ENCODE measurements around the gene ALKAL2. TPM values are rescaled to one million over a fixed set of nuclear protein-coding genes. Genes with fewer than 3 reads are reported as not detected.

The ALKAL2 gene
- polyA plus RNA-seq, 1 of the 3 experiments (the other 2 are of a cell fraction), result not detected

DNA sequence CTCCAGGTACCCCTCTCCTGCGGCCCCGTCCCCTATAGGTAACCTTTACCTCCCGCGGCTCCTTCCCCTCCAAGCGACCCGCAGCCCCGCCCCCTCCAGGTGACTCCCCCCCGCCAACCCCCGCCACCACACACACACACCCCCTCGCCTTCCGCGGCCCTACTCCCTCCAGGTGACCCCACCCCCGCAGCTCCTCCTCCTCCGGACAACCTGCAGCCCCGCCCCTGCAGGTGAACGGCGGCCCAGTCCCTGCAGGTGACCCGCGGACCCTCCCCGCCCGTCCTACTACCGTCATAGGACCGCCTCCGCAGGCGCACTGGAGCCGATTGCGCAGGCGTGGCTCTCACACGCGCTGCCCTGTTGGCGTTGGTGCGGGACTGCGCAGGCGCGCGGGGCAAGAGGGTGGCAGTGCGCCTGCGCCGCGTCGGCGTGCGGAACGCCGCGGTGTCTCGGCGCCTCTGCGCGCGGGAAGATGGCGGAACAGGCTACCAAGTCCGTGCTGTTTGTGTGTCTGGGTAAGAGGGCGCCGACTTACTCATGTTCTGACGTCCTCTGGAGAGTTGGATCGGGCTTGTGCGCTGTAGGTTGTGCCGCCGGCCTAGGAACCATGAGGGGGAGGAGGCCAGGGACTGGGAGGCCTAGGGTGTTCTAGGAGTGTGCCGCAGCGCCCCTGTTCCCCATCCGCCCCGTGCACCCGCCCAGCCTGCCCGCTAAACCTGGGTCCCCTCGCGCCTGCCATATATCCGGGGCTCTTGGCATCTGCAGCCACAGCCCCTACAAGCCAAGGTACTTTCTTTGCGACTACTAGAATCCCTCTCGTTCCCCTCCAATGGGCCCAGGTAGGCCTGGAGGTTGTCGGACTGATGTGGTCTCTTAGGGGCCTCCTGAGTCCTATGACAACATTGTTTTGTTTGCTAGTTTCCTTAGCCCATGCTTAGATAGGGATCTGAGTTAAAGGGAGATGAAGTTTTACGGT is 23.1 kb downstream of the ALKAL2 start, which contains the start of gene ACP1:
TSS of gene ACP1 (plus strand) at position 455 of the 976 bp plus-strand sequence. CDS start at position 473, 18 bp downstream.
- peak within 1 kb of the TSS; percentile 94 for H3K4me2 ChIP-seq
- peaks cover 13 to 25% of the 10 kb centered on the region in 2 experiments; a peak in 3 of 4 replicates for H3K4me1 ChIP-seq (ENCODE audit: control insufficient read depth in 1 of 2, insufficient read depth in 2 of 2, low read depth in 1 of 2, low read length in 1 of 2)
- CTCF ChIA-PET, result interaction anchor here (1.0 to 1.4 kb wide), 3 partner anchors 14 to 26 kb away, joined by 3 to 6 read pairs (median 3); no protein-coding TSS in a partner anchor
- peak within 1 kb of the TSS; percentile 98 to 100 for H3K4me3 ChIP-seq (ENCODE audit: low read depth in 2 of 2, low read length in 1 of 2)
- H3F3A ChIP-seq (replicated peaks; ENCODE audit: insufficient read depth), result no peaks in the 10 kb centered on the region
- WGBS (ENCODE audit: low lambda C conversion rate), result under 1% methylated on average over 52 of the region's 73 CpGs
- peak within 1 kb of the TSS; percentile 93 for H3K9ac ChIP-seq
- H4K20me1 ChIP-seq (ENCODE audit: insufficient read depth), result peaks cover 34% of the 10 kb centered on the region
- DNase-seq, result peak; percentile 100
- peaks cover 71% of the 10 kb centered on the region for H3K79me2 ChIP-seq (ENCODE audit: insufficient read depth)
- H3K9me3 ChIP-seq, result no peaks in the 10 kb centered on the region
- POLR2A ChIA-PET, result no interaction called here
- H3K27me3 ChIP-seq (ENCODE audit: insufficient read depth), result no peaks in the 10 kb centered on the region
- H2AFZ ChIP-seq (ENCODE audit: low read depth), result peak within 1 kb of the TSS; percentile 87; the same call in 1 of the 2 replicates
- peak within 1 kb of the TSS; percentile 63 to 74; a peak in 3 of 4 replicates for H3K27ac ChIP-seq (ENCODE audit: low read depth in 2 of 2, low read length in 1 of 2)
- TF ChIP-seq, protein P1, sequence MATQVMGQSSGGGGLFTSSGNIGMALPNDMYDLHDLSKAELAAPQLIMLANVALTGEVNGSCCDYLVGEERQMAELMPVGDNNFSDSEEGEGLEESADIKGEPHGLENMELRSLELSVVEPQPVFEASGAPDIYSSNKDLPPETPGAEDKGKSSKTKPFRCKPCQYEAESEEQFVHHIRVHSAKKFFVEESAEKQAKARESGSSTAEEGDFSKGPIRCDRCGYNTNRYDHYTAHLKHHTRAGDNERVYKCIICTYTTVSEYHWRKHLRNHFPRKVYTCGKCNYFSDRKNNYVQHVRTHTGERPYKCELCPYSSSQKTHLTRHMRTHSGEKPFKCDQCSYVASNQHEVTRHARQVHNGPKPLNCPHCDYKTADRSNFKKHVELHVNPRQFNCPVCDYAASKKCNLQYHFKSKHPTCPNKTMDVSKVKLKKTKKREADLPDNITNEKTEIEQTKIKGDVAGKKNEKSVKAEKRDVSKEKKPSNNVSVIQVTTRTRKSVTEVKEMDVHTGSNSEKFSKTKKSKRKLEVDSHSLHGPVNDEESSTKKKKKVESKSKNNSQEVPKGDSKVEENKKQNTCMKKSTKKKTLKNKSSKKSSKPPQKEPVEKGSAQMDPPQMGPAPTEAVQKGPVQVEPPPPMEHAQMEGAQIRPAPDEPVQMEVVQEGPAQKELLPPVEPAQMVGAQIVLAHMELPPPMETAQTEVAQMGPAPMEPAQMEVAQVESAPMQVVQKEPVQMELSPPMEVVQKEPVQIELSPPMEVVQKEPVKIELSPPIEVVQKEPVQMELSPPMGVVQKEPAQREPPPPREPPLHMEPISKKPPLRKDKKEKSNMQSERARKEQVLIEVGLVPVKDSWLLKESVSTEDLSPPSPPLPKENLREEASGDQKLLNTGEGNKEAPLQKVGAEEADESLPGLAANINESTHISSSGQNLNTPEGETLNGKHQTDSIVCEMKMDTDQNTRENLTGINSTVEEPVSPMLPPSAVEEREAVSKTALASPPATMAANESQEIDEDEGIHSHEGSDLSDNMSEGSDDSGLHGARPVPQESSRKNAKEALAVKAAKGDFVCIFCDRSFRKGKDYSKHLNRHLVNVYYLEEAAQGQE (IDR thresholded peaks at IDR 0.05; ENCODE audit: low read depth, low read length), result no peak
- TF ChIP-seq RXRA (IDR thresholded peaks at IDR 0.05; ENCODE audit: borderline replicate concordance, low read depth) (no peak), RFX5 (IDR thresholded peaks at IDR 0.05; ENCODE audit: low read length) (no peak), TAF1 (IDR thresholded peaks at IDR 0.05; ENCODE audit: borderline replicate concordance, low read depth, low read length) (peak; percentile 81; the same call in 1 of the 2 replicates), SIN3A (IDR thresholded peaks at IDR 0.05; ENCODE audit: borderline replicate concordance, low read depth, low read length) (peak; percentile 44; the same call in 1 of the 2 replicates), CHD2 (IDR thresholded peaks at IDR 0.05; ENCODE audit: low read length, partially characterized antibody) (peak; percentile 63), NRF1 (IDR thresholded peaks at IDR 0.05; ENCODE audit: low read depth, low read length) (peak; percentile 100), MEF2A (IDR thresholded peaks at IDR 0.05; ENCODE audit: borderline replicate concordance, low read depth) (no peak), RCOR1 (IDR thresholded peaks at IDR 0.05; ENCODE audit: low read length) (peak; percentile 20; the same call in 1 of the 2 replicates), MXI1 (IDR thresholded peaks at IDR 0.05; ENCODE audit: low read depth, low read length) (peak; percentile 85), JUND (IDR thresholded peaks at IDR 0.05) (no peak), YY1 (IDR thresholded peaks at IDR 0.05; ENCODE audit: low read depth) (peak; percentile 94), POLR2AphosphoS5 (IDR thresholded peaks at IDR 0.05; ENCODE audit: low read depth, low read length) (peak; percentile 86)
- TF ChIP-seq, protein P2, sequence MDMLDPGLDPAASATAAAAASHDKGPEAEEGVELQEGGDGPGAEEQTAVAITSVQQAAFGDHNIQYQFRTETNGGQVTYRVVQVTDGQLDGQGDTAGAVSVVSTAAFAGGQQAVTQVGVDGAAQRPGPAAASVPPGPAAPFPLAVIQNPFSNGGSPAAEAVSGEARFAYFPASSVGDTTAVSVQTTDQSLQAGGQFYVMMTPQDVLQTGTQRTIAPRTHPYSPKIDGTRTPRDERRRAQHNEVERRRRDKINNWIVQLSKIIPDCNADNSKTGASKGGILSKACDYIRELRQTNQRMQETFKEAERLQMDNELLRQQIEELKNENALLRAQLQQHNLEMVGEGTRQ (IDR thresholded peaks at IDR 0.05; ENCODE audit: borderline replicate concordance, low read depth, low read length), result no peak
- TF ChIP-seq, protein P3, sequence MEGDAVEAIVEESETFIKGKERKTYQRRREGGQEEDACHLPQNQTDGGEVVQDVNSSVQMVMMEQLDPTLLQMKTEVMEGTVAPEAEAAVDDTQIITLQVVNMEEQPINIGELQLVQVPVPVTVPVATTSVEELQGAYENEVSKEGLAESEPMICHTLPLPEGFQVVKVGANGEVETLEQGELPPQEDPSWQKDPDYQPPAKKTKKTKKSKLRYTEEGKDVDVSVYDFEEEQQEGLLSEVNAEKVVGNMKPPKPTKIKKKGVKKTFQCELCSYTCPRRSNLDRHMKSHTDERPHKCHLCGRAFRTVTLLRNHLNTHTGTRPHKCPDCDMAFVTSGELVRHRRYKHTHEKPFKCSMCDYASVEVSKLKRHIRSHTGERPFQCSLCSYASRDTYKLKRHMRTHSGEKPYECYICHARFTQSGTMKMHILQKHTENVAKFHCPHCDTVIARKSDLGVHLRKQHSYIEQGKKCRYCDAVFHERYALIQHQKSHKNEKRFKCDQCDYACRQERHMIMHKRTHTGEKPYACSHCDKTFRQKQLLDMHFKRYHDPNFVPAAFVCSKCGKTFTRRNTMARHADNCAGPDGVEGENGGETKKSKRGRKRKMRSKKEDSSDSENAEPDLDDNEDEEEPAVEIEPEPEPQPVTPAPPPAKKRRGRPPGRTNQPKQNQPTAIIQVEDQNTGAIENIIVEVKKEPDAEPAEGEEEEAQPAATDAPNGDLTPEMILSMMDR (IDR thresholded peaks at IDR 0.05), result peak; percentile 26
- TF ChIP-seq, protein P4, sequence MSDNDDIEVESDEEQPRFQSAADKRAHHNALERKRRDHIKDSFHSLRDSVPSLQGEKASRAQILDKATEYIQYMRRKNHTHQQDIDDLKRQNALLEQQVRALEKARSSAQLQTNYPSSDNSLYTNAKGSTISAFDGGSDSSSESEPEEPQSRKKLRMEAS (IDR thresholded peaks at IDR 0.05; ENCODE audit: low read depth), result peak; percentile 83; the same call in 1 of the 2 replicates
- TF ChIP-seq, protein P5, sequence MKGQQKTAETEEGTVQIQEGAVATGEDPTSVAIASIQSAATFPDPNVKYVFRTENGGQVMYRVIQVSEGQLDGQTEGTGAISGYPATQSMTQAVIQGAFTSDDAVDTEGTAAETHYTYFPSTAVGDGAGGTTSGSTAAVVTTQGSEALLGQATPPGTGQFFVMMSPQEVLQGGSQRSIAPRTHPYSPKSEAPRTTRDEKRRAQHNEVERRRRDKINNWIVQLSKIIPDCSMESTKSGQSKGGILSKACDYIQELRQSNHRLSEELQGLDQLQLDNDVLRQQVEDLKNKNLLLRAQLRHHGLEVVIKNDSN (IDR thresholded peaks at IDR 0.05; ENCODE audit: borderline replicate concordance, low read depth), result no peak
- TF ChIP-seq, protein P6, sequence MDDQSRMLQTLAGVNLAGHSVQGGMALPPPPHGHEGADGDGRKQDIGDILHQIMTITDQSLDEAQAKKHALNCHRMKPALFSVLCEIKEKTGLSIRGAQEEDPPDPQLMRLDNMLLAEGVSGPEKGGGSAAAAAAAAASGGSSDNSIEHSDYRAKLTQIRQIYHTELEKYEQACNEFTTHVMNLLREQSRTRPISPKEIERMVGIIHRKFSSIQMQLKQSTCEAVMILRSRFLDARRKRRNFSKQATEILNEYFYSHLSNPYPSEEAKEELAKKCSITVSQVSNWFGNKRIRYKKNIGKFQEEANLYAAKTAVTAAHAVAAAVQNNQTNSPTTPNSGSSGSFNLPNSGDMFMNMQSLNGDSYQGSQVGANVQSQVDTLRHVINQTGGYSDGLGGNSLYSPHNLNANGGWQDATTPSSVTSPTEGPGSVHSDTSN (IDR thresholded peaks at IDR 0.05), result no peak
- H3K9me2 ChIP-seq, result no peaks in the 10 kb centered on the region
- peaks cover 18 to 34% of the 10 kb centered on the region in 2 experiments for H3K36me3 ChIP-seq (replicated peaks in 1 of 2; ENCODE audit: control insufficient read depth in 1 of 2, insufficient read depth in 2 of 2, low read length in 1 of 2)

Data from SK-N-SH (cell line).